Measurements from ENCODE around the gene NCL.

The NCL gene

GRCh38 chr2:231456295-231457004, 7.8 kb downstream of the NCL start:
- no peak for TF ChIP-seq CTCF (IDR thresholded peaks at IDR 0.05)

DNA sequence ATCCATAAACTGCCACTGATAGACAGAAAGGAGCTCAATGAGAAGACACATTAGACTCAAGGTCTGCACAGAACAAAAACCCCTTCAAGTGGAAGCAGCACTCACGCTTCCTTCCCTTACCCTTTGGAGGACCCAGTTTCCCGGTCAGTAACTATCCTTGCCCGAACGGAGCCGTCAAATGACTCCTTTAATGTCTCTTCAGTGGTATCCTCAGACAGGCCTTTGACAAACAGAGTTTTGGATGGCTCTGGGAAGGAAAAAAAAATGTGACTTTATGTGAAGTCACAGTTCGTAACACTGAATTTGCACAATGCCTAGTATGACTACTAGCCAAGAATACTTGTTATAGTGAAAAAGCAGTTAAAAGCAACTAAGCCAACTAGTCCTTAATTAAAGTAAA, 8.4 kb downstream of the NCL start:
- no peak for TF ChIP-seq CTCF (IDR thresholded peaks at IDR 0.05)

GRCh38 chr2:231455222-231455621, 9.1 kb downstream of the NCL start:
- no peak for TF ChIP-seq CTCF (IDR thresholded peaks at IDR 0.05)

GRCh38 chr2:231454361-231454791, 9.9 kb downstream of the NCL start:
- no peak for TF ChIP-seq CTCF (IDR thresholded peaks at IDR 0.05)

DNA sequence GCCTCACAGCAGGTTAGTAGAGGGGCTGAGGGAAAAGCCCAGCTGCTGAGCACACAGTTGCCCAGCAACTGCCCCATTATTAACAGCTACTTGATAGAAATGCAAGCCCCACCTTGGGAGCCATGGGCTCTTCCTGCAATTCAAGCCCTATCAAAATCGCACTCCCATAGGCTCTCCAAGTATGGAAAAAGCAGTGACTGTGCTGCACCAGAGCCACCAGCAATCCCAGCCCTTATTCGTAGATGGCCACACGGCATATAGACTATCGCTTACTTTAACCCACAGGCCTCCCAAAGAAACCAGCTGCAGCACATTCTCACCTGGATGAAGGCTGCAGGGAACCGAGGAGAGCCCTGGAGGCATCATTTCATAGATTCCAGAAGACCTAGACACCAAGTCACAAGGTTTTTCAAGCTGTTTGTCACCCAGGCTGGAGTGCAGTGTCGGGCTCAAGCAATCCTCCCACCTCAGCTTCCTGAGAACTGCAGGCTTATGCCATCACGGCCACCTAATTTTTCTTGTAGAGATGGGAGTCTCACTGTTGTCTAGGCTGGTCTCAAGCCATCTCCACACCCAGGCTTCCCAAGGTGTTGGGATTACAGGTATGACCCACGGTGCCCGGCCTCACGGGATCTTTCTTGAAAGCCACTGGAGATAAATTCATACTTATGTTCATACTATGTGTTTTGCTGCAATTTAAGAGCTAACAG, 11.3 kb downstream of the NCL start:
- no peak for TF ChIP-seq CTCF (IDR thresholded peaks at IDR 0.05)

DNA sequence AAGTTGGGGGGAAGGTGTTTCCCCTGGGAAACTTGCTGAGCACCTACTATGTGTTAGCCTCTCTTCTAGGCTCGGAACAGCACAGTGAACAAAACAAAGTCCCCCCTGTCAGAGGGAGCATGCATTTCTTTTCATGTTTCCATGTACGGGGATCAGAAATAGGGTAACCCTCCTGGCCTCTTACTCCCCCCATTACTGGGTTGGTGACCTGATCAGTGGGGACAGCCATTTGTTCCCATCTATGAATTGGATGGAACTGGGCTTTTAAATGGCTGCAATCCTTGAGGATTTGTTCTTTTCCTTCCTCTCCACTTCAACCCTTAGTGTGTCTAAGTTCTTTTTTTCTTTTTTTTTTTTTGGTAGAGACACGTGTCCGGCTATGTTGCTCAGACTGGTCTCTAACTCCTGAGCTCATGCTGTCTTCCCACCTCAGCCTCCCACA, 13.7 kb downstream of the NCL start:
- TF ChIP-seq CTCF (IDR thresholded peaks at IDR 0.05): no peak

- TF ChIP-seq CTCF (IDR thresholded peaks at IDR 0.05): no peak
These were observed 14.7 kb downstream of the NCL start for GRCh38 chr2:231449503-231450054.

All from LNCAP (cell line).